GM18498 (cell line): ENCODE results near the gene CLDN18.

Experiments used
- ATAC-seq: cut with Tn5 transposase; IDR thresholded peaks from one replicate; pipeline ENCODE4 v1.9.1; 2021; ENCODE audit warnings: mild to moderate bottlenecking, moderate library complexity; ENCODE audit not compliant: unreplicated experiment

Gene CLDN18

DNA sequence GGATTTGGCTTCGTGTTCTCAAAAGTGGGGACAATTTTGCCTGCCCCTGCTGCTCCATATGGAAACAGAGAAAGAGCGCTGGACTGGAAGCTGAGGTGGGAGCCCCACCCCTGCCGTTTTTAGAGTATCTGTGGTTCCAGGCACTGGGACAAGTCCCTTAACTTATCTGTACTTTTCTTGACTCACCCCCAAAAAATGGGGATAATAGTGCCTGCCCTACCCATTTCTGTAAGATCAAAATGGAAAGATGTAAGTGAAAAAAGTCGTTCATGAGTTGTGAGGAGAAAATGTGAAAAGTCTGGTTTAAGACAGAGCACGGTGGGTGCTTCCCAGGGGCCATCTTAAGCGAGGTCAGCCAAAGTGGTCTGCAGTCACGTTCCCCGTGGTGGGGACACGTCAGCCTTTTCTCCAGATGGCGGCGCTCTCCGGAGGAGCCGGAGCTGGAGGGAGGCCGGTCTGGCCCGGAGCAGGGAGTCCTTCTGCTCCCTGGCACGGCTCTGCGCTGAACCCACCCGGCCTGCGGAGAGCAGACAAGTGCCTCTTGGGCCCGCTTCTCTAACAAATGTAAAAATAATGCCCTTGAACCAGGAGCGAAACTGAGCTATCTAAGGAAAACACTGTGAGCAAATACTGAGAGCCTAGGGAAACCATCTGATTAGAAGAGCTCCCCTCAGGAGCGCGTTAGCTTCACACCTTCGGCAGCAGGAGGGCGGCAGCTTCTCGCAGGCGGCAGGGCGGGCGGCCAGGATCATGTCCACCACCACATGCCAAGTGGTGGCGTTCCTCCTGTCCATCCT is at the start of gene CLDN18:
Gene CLDN18, plus strand, starts transcription at position 690 of the 797 bp plus-strand sequence. Its CDS starts 61 bp downstream, at position 751.
- no peak for ATAC-seq

GRCh38 chr3:137962251-137962650 is 47.7 kb upstream of the CLDN18 start:
- ATAC-seq: no peak

DNA sequence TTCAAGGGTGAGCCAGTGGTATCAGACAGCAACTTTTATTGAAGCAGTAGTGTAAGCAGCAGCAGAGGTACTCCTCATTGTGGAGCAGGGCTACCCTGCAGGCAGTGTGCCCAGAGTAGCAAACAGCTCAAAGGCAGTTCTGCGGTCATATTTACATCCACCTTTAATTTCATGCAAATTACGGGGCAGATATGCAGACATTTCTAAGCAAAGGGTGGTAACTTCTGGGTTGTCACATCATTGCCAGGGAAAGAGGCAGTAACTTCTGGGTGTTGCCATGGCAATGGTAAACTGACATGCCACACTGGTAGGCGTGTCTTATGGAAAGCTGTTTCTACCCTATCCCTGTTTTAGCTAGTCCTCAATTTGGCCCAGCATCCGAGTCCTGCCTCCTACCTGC is 46.5 kb upstream of the CLDN18 start:
- no peak for ATAC-seq

GRCh38 chr3:137970914-137971831 is 38.8 kb upstream of the CLDN18 start:
- peak; percentile 96 for ATAC-seq

DNA sequence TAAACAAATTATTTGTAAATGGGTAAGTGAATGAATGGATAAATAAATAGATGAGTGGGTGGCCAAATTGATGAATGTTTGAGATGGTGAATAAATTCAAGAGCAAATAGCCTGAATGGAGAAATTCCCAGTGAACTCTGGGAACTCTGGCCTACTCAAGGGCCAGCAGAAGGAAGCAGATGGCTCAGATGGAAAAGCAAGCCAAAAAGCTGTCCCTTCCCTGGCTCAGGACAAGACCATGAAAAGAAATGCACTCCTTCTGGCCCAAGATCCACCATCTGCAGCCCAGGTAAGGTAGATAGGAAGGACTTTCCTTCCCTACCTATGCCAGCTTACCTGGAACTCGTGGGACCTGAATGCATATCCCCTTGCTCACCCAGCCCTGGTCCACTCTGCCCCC is 37.6 kb upstream of the CLDN18 start:
- no peak for ATAC-seq

GRCh38 chr3:137978328-137978727 is 31.6 kb upstream of the CLDN18 start:
- no peak for ATAC-seq

- peak; percentile 31 for ATAC-seq
Measured at GRCh38 chr3:137987723-137988122, 22.2 kb upstream of the CLDN18 start.

- peak; percentile 89 for ATAC-seq
Measured at GRCh38 chr3:137988152-137988551, 21.8 kb upstream of the CLDN18 start.

GRCh38 chr3:137988982-137989381 is 21.0 kb upstream of the CLDN18 start:
- peak; percentile 60 for ATAC-seq

DNA sequence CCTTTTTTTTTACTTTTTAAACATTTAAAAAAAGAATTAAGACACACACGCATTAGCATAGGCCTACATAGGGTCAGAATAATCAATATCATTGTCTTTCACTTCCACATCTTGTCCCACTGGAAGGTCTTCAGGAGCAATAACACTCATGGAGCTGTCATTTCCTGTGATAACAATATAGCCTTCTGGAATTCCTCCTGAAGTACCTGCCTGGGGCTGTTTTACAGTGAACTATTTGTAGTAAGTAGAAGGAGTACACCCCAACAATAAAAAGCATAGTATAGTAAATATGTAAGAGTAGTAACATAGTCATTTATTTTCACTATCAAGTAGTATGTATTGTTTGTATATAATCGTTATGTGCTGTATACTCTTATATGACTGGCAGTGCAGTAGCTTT is 19.5 kb upstream of the CLDN18 start:
- no peak for ATAC-seq

DNA sequence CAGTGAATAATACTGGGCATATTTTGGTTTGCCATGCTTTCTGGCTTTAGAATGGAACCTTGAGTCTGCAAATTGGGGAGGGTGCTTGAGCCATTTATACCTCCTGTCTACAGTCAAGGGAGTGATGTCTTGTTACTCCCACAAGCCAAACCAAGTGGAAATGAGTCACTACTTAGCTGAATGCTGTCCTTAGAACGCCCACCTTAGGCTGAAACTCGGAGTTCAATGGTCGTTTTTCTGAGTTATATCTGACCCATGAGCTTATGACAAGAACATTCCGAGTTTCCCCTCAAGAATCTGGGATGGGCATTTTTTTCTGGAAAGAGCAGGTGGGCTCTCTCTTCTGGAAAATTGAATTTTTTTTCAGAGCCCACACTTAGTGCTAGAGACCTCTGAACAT is 17.4 kb upstream of the CLDN18 start:
- no peak for ATAC-seq

GRCh38 chr3:137998121-137999042 is 11.6 kb upstream of the CLDN18 start:
- no peak for ATAC-seq

DNA sequence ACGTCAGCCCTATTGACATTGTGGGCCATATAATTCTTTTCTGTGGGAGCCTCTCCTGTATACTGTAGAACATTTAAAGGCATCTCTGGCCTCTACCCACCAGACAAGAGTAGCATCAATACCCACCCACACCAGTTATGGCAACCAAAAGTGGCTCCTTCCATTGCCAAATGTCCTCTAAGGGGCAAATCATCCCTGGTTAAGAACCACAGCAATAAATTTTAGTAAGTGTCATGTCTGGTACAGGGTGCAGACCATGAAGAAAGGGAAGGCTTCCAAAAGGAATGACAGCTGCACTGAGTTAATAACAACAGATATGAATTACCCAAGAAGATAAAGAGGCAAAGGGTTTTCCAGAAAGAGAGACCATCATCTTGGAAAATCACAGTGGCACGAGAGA is 6.9 kb upstream of the CLDN18 start:
- no peak for ATAC-seq

GRCh38 chr3:138005627-138006026 is 4.3 kb upstream of the CLDN18 start:
- ATAC-seq: no peak

DNA sequence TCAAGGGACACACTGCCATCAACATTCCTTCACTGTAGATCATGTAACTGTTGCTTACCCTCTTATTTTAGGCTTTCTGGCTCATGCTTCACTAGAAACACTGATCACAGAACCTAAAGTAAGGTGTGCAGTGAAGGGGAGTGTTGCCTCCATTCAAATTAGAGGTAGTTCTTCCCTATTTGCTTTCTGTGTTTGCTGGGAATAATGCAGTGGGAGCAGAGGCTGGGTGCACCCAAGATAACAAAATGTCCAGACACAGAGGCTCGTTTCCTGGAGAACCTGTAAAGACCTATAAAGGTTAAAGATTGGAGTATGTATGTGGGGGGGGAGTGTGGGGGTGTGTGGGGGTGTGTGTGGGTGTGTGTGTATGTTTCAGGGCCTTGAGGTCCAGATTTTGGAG is 2.1 kb upstream of the CLDN18 start:
- no peak for ATAC-seq

GRCh38 chr3:138010273-138010590 is 267 bp downstream of the CLDN18 start:
- ATAC-seq: no peak

DNA sequence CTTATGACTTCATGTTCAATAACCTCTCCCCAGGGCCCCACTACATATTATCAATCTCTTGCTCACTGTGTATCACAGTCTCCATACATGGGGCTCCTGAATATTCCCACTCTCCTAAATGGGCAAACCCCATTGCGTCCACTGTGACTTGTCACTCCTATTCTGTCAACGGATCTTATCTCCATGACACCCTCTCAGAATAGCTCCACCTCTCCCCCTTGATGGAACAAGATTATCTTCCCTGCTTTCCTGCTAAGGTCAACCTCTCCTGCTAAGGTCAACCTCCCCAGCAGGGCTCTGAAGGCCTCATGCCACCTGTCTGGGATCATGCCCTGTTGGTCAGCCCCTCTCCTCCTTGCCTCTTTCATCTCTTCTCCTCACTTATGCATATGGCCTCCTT is 1.8 kb downstream of the CLDN18 start:
- no peak for ATAC-seq

- no peak for ATAC-seq
Measured at GRCh38 chr3:138012526-138012925, 2.6 kb downstream of the CLDN18 start.

DNA sequence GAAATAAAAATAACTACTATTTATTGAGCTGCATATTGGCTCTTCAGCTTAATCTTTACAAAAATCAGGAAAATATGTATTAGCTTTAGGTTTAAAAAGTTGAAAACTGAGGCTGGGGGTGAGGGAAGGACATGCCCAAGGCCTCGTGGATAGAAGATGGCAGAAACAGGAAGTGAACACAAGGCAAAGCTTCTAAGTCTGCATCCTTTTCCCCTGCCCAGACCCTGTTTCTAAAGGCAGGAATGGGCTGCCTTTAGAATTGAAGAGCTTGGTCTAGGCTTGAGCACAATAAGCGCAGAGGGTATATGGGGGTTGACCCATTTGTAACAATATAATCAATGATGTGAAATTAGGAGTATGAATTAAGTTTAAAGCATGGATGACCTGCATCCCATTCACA is 6.1 kb downstream of the CLDN18 start:
- ATAC-seq: no peak

DNA sequence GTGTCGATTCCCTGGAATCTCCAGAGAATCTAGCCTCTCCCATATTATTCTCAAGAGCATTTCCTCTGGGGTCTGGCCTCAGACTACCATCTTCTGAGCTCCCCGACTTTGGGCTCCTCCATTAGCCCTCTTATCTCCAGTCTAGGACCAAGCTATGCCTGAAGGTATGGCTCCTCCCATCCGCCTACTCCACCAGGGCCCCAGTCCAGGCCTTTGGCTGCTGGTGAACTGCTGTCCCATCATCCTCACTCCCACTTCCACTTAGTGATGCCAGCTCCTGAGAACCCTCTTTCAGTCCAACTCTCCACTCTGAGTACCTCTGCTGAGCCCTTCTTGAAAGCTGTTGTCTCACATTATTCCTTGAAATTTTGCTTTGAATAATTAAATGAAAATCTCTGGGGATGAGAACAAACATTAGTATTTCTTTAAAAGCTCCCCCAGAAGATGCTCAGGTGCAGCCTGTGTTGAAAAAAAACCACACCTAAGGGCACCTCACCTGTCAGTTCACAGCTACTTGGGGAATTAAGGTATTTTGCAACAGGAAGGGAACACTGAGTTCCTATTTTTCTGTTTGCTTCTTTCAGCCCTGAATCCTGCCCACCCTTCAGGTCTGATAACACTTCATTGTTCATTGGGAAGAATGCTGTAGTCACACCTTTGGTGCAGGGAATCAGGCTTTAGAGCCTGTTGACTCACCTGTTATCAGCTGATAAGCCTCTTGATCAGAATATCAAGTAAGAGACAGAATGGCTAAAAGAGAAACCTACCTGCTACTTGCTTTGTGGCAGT is 9.5 kb downstream of the CLDN18 start:
- ATAC-seq: no peak
